WI38 (cell line): ENCODE data around the gene ACSS3.

Experiments used
- H3K4me3 ChIP-seq: 2 replicates; pipeline ENCODE4 v1.5.1; 2011; ENCODE audit warnings: low read depth, mild to moderate bottlenecking, control low read depth, low read length
- CTCF ChIP-seq: IDR thresholded peaks from 2 replicates; pipeline ENCODE4 v1.5.1; 2012; ENCODE audit warnings: low read depth, mild to moderate bottlenecking, control low read depth, low read length

Gene ACSS3

DNA sequence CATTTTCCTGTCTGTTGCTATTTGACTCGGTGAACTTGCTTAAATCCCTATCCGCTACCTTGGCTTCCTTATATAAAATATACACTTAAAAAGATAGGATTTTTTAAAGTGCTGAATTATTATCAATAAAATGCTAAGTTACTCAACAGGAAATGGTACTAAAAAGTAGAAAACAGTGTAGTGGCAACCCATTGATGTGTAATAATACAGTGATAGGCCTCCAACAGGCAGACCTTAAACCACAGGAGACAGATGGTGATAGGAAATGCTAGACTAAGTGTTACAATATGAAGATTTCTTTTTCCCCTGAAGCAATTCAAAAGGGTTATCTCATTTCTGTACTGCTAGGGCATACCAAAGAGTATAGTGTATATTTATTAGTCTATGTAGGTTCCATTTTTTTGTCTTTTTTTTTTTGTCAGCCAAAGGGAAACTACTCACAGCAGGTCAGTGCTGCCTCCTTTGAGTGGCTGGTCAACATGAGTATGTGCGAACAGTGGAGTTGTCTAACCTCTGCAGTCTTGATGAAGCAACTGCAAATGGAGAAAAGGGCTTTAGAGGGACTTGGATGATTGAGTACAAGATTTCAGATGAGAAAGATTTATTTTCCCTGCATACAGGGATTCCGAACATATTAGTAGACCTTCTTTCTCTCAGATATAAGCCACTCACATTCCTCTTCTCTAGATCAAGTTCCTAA lies 183.8 kb downstream of the ACSS3 start:
- no peak for TF ChIP-seq CTCF
- no peak overlapping the region for H3K4me3 ChIP-seq

DNA sequence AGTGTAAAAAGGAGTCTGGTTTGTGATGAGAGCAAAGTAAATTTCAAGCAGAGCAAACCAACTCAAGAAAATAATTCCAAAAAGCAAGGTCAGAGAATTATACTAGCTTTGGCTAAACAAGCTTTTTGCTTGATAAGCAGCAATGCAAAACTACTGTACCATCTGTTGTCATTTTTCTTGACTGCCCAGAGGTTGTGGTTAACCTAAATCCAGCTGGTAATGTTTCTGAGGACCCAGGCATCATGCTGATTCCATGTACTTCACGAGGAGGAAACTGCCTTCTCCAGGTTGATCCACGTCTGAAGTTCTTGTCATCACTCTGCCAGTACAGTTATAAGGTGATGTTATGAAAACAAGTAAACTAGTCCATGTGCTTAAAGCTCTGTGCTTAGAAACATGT lies 185.2 kb downstream of the ACSS3 start:
- TF ChIP-seq CTCF = no peak

GRCh38 chr12:81270385-81270784 lies 192.5 kb downstream of the ACSS3 start:
- H3K4me3 ChIP-seq = no peak overlapping the region
- no peak for TF ChIP-seq CTCF

More for the DNA sequence above, 185.2 kb downstream of the ACSS3 start:
- H3K4me3 ChIP-seq = no peak overlapping the region

GRCh38 chr12:81274637-81275529 lies 197.0 kb downstream of the ACSS3 start:
- TF ChIP-seq CTCF = no peak
- no peak overlapping the region for H3K4me3 ChIP-seq

DNA sequence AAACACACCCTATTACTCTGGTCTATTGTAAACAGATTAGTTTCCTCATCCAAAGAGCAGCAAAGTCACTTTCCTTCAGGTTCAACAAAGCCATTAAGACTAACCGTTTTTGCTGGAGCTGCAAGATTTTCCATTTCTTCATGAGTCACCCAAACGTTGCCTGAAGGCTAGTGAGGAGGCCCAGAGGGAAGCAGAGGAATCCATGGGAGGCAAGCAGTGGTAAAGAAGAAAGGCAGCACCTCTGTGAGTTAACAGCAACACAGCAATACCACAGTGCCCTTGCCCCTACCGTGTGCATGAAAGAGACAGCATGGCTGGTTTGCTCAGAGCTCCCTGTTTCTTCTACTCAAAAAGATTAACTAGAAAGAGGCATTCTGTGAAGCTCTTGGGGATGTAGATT lies 206.3 kb downstream of the ACSS3 start:
- H3K4me3 ChIP-seq = no peak overlapping the region
- no peak for TF ChIP-seq CTCF

GRCh38 chr12:81288651-81289050 lies 210.8 kb downstream of the ACSS3 start:
- TF ChIP-seq CTCF = no peak
- H3K4me3 ChIP-seq = no peak overlapping the region
